Measurements from ENCODE around the gene DNHD1. TPM values are rescaled to one million over a fixed set of nuclear protein-coding genes. Genes with fewer than 3 reads are reported as not detected.

The DNHD1 gene
- total and polyA plus RNA-seq, 2 of the 4 experiments (the other 2 are of a cell fraction): 1.8 to 3.6 TPM

DNA sequence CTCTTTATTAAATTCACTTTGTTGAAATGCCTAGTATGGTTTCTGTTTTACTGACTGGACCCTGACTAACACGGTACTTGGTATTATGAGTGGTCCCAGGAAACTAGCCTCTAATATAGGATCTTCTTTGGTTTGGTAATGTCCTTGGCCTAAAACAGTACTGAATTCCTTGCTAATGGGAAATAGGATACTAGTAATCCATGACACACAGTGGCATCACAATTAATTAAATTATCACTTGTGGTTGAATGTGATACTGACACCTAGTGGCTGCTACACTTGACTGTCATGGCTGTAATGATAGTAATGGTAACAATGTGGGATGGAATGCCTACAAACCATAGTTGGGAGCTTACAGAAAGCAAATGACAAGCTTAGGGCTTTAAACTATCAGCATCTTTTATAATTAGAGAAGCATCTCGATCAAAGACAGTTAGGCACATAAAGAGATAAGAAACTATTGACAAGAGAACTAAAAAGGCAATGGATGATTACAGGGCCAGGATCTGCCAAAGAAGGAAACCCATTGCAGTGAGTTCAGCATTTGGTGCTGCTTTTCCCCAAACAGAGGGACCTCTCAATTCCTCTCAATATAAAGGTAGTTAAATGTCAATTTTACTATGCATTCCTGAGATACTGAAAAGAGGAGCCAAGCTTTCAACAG is 8.6 kb downstream of the DNHD1 start:
- Histone ChIP-seq H2AK9ac (replicated peaks; ENCODE audit: low read depth, low read length, poor library complexity) (no peak overlapping the region), H3K4ac (ENCODE audit: low read depth, low read length) (no peak overlapping the region), H3K36me3 (ENCODE audit: control insufficient read depth, insufficient read depth, low read length) (peaks cover 7% of the 10 kb centered on the region), H3K9me3 (ENCODE audit: control insufficient read depth, insufficient read depth, low read length) (no peaks in the 10 kb centered on the region), H4K91ac (ENCODE audit: insufficient read depth, low read depth, low read length) (no peak overlapping the region), H2BK120ac (ENCODE audit: low read depth, low read length) (no peak overlapping the region), H3K18ac (ENCODE audit: low read depth, low read length) (no peak overlapping the region), H2BK15ac (ENCODE audit: low read depth, low read length) (no peak overlapping the region), H3K23ac (ENCODE audit: low read depth, low read length) (no peak overlapping the region), H3K9ac (ENCODE audit: low read depth, low read length) (no peak overlapping the region), H4K5ac (ENCODE audit: low read depth, low read length) (no peak overlapping the region), H3K4me1 (ENCODE audit: control insufficient read depth, insufficient read depth, low read length) (no peaks in the 10 kb centered on the region), H2AK5ac (ENCODE audit: low read depth, low read length) (no peak overlapping the region), H4K20me1 (ENCODE audit: insufficient read depth, low read length) (no peaks in the 10 kb centered on the region), H2BK20ac (ENCODE audit: low read depth, low read length) (no peak overlapping the region), H3K14ac (replicated peaks; ENCODE audit: low read depth, low read length) (no peak overlapping the region), H3K4me2 (ENCODE audit: low read depth, low read length) (no peak overlapping the region), H2AFZ (replicated peaks; ENCODE audit: low read length, poor library complexity) (no peak overlapping the region), H3K79me1 (ENCODE audit: low read depth in 1 of 2, low read length in 2 of 2) (no peaks in the 10 kb centered on the region), H3K27ac (ENCODE audit: insufficient read depth, low read length) (no peak overlapping the region), H2BK5ac (ENCODE audit: low read depth, low read length, poor library complexity, severe bottlenecking) (no peak overlapping the region), H4K8ac (ENCODE audit: low read depth in 2 of 2, low read length in 2 of 2) (no peak overlapping the region), H3K27me3 (ENCODE audit: control insufficient read depth, insufficient read depth, low read length) (no peaks in the 10 kb centered on the region), H3K9me1 (ENCODE audit: insufficient read depth, low read length) (peaks cover 3% of the 10 kb centered on the region; the same call in 1 of the 2 replicates), H3K4me3 (ENCODE audit: insufficient read depth, low read depth, low read length) (no peak overlapping the region), H3K56ac (ENCODE audit: extremely low read depth, insufficient read depth, low read length) (no peak overlapping the region)
- DNase-seq (peak; percentile 75), ATAC-seq (ENCODE audit: low read depth) (peak; percentile 86)
- TF ChIP-seq CHD1 (IDR thresholded peaks at IDR 0.05; ENCODE audit: low read depth, low read length): no peak
- no peak for TF ChIP-seq POLR2A (IDR thresholded peaks at IDR 0.05; ENCODE audit: low read depth, low read length)
- TF ChIP-seq MAZ (IDR thresholded peaks at IDR 0.05; ENCODE audit: borderline replicate concordance, low read depth, low read length): no peak
- no peak for TF ChIP-seq RFX5 (IDR thresholded peaks at IDR 0.05; ENCODE audit: low read depth, low read length)
- no peak for TF ChIP-seq NFE2L2 (IDR thresholded peaks at IDR 0.05; ENCODE audit: low read depth, low read length)
- TF ChIP-seq SMC3 (IDR thresholded peaks at IDR 0.05; ENCODE audit: low read depth, low read length): peak; percentile 53; the same call in 1 of the 2 replicates
- TF ChIP-seq FOS (IDR thresholded peaks at IDR 0.05; ENCODE audit: low read depth, low read length): no peak
- TF ChIP-seq MAFK (IDR thresholded peaks at IDR 0.05; ENCODE audit: low read depth, low read length): no peak
- peak; percentile 47 for TF ChIP-seq RAD21 (IDR thresholded peaks at IDR 0.05; ENCODE audit: low read length)
- TF ChIP-seq, protein P1, sequence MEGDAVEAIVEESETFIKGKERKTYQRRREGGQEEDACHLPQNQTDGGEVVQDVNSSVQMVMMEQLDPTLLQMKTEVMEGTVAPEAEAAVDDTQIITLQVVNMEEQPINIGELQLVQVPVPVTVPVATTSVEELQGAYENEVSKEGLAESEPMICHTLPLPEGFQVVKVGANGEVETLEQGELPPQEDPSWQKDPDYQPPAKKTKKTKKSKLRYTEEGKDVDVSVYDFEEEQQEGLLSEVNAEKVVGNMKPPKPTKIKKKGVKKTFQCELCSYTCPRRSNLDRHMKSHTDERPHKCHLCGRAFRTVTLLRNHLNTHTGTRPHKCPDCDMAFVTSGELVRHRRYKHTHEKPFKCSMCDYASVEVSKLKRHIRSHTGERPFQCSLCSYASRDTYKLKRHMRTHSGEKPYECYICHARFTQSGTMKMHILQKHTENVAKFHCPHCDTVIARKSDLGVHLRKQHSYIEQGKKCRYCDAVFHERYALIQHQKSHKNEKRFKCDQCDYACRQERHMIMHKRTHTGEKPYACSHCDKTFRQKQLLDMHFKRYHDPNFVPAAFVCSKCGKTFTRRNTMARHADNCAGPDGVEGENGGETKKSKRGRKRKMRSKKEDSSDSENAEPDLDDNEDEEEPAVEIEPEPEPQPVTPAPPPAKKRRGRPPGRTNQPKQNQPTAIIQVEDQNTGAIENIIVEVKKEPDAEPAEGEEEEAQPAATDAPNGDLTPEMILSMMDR (conservative IDR thresholded peaks at IDR 0.05; ENCODE audit: low read depth, low read length): peak; percentile 67
- TF ChIP-seq, protein P2, sequence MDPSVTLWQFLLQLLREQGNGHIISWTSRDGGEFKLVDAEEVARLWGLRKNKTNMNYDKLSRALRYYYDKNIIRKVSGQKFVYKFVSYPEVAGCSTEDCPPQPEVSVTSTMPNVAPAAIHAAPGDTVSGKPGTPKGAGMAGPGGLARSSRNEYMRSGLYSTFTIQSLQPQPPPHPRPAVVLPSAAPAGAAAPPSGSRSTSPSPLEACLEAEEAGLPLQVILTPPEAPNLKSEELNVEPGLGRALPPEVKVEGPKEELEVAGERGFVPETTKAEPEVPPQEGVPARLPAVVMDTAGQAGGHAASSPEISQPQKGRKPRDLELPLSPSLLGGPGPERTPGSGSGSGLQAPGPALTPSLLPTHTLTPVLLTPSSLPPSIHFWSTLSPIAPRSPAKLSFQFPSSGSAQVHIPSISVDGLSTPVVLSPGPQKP (IDR thresholded peaks at IDR 0.05; ENCODE audit: borderline replicate concordance, low read depth, low read length): no peak
- TF ChIP-seq RCOR1 (IDR thresholded peaks at IDR 0.05; ENCODE audit: insufficient replicate concordance, low read length): no peak
- no peak for TF ChIP-seq MXI1 (IDR thresholded peaks at IDR 0.05; ENCODE audit: borderline replicate concordance, low read depth, low read length)
- TF ChIP-seq, protein P3, sequence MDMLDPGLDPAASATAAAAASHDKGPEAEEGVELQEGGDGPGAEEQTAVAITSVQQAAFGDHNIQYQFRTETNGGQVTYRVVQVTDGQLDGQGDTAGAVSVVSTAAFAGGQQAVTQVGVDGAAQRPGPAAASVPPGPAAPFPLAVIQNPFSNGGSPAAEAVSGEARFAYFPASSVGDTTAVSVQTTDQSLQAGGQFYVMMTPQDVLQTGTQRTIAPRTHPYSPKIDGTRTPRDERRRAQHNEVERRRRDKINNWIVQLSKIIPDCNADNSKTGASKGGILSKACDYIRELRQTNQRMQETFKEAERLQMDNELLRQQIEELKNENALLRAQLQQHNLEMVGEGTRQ (IDR thresholded peaks at IDR 0.05; ENCODE audit: low read depth, low read length): no peak
- no peak for TF ChIP-seq CEBPB (IDR thresholded peaks at IDR 0.05; ENCODE audit: low read depth, low read length)
- TF ChIP-seq BHLHE40 (IDR thresholded peaks at IDR 0.05; ENCODE audit: low read depth, low read length): peak; percentile 29; the same call in 1 of the 2 replicates
- ChIA-PET CTCF (interaction anchor here (0.6 to 3.1 kb wide), 11 partner anchors 10 to 126 kb away, joined by 3 to 16 read pairs (median 5); partner anchors contain the start of gene TPP1), POLR2A (ENCODE audit: unreplicated experiment) (no interaction called here)
- WGBS, 2 experiments (ENCODE audit: extremely low coverage in 2 of 2, insufficient read length in 1 of 2): no CpG with 5 or more reads among the region's 2 CpGs
- in situ Hi-C loops (cut with MboI; ENCODE audit: low sequenced_read_pairs): no loop called here
- dilution Hi-C loops (cut with HindIII; ENCODE audit: low sequenced_read_pairs, unreplicated experiment): no loop called here
- no TSS peak for BruUV-seq (replicated peaks)
- intact Hi-C loops (cut with micrococcal nuclease): loop anchor here (1.0 kb wide), 1 partner anchor 126 kb away; no protein-coding TSS in a partner anchor
